ES-I3 (cell line): Measurements from ENCODE around the gene ESCO1.
"Not testable (repeated sequence)": the region's sequence is repeated elsewhere in the genome, so short reads cannot be mapped to it uniquely, and the experiment has no call there.

Experiments
- H3K36me3 ChIP-seq: 2 replicates; pipeline ENCODE4 v1.6.1; 2013; ENCODE audit warnings: mild to moderate bottlenecking, low read length, control low read depth, moderate library complexity; ENCODE audit not compliant: insufficient read depth
- H3K4me1 ChIP-seq: 2 replicates; pipeline ENCODE4 v1.6.1; 2013; ENCODE audit warnings: mild to moderate bottlenecking, control low read depth, low read length; ENCODE audit not compliant: insufficient read depth
- H3K9ac ChIP-seq: 2 replicates; pipeline ENCODE4 v1.6.1; 2013; ENCODE audit warnings: low read depth, mild to moderate bottlenecking, low read length, moderate library complexity
- H3K9me3 ChIP-seq: 2 replicates; pipeline ENCODE4 v1.6.1; 2013; ENCODE audit warnings: mild to moderate bottlenecking, low read length, moderate library complexity; ENCODE audit not compliant: control insufficient read depth, insufficient read depth

ESCO1 gene

GRCh38 chr18:21602299-21602587, 1.7 kb upstream of the ESCO1 start:
- no peaks in the 10 kb centered on the region for H3K36me3 ChIP-seq
- H3K9ac ChIP-seq = no peak overlapping the region
- H3K4me1 ChIP-seq = no peaks in the 10 kb centered on the region
- H3K9me3 ChIP-seq = no peaks in the 10 kb centered on the region

DNA sequence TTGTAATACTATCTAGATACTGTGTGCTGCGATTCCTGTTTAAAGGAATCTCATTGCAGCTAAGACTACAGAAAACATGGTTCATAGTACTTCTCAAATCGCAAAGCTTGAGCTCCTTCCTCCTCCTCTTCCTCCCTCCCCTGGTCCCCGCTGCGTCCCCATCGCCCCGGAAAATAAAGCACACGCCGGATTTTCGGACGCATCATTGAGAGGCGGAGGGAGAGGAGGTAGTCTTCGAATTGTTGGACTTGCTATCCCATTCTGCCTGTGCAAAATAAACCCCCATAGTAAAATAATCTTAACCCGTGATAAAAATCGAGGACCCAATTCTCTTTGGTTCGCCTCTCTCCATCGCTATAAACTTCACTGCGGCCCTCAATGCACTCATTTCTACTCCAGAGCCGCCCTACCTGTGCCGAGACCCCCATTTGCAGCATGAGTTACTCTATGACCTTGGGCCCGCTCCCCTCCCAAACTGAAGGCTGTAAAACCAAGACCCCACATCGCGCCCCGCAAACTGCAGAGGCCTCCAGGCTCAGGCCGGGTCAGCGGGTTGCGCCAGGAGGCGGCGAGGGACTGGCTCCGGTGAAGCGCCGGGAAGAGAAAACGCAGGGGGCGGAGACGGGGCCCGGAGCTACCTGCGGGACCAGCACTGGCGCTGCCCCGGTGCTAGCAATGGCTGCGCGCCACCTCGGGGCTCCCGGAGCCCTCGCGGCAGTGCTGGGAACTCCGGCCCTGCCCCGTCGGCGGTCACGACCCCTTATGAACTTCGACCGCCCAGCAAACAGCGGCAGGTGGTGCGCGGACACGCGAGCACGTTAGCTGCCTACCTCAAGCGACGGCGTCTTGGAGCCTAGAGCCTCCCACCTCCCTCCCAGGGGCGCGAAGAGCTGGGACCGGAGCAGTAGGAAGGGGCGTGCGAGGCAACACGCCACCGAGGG, 649 bp downstream of the ESCO1 start:
- H3K9ac ChIP-seq = peak overlapping the region; percentile 74
- no peaks in the 10 kb centered on the region for H3K4me1 ChIP-seq
- no peaks in the 10 kb centered on the region for H3K9me3 ChIP-seq
- no peaks in the 10 kb centered on the region for H3K36me3 ChIP-seq

DNA sequence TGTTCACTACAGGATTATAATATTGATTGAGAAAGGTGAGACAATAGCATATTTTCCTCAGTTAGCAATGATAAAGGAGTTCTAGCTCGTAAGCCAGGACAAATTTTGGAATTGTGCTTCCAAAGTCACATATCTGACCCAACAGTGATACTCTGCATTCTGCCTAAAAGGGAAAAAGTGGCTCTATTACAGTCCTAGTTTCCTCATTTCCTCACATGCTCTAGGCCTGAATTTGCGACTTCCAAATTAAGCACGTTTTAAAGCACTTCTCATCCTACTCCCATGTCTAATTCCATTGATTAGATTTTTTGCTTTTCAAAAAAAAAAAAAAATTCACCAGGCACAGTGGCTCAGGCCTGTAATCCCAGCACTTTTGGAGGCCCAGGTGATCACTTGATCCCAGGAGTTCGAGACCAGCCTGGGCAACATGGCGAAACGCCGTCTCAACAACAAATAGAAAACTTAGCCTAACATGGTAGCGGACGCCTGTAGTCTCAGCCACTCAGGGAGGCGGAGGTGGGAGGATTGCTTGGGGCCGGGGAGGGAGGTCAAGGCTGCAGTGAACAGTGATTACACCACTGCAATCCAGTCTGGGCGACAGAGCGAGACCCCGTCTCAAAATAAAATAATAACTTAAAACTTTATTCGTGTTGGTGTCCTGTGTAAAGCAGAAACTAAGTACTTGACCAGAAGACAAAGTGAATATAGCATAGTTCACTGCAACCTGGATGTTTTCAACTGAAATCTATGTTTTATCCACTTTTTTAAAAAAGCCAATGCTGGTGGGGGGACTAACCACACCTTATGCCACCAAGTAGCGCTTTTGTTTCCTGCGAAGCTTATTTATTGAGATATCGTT, 1.5 kb downstream of the ESCO1 start:
- Histone ChIP-seq H3K9ac (peak overlapping the region; percentile 74), H3K36me3 (peaks cover 4% of the 10 kb centered on the region; the same call in 1 of the 2 replicates)

GRCh38 chr18:21597620-21598019, 2.9 kb downstream of the ESCO1 start:
- H3K4me1 ChIP-seq = no peaks in the 10 kb centered on the region
- no peak overlapping the region for H3K9ac ChIP-seq
- peaks cover 7% of the 10 kb centered on the region; the same call in 1 of the 2 replicates for H3K9me3 ChIP-seq
- peaks cover 6% of the 10 kb centered on the region; the same call in 1 of the 2 replicates for H3K36me3 ChIP-seq

More for the DNA sequence above, 1.5 kb downstream of the ESCO1 start:
- H3K4me1 ChIP-seq = no peaks in the 10 kb centered on the region
- H3K9me3 ChIP-seq = peaks cover 3% of the 10 kb centered on the region; the same call in 1 of the 2 replicates

GRCh38 chr18:21593540-21594257, 6.8 kb downstream of the ESCO1 start:
- Histone ChIP-seq H3K36me3 (peaks cover 6% of the 10 kb centered on the region; the same call in 1 of the 2 replicates), H3K9me3 (peaks cover 7% of the 10 kb centered on the region; the same call in 1 of the 2 replicates), H3K4me1 (no peaks in the 10 kb centered on the region), H3K9ac (no peak overlapping the region)

- not testable (repeated sequence) for H3K9ac ChIP-seq, H3K9me3 ChIP-seq, H3K36me3 ChIP-seq, H3K4me1 ChIP-seq
These were observed 8.1 kb downstream of the ESCO1 start for GRCh38 chr18:21592361-21592760.

DNA sequence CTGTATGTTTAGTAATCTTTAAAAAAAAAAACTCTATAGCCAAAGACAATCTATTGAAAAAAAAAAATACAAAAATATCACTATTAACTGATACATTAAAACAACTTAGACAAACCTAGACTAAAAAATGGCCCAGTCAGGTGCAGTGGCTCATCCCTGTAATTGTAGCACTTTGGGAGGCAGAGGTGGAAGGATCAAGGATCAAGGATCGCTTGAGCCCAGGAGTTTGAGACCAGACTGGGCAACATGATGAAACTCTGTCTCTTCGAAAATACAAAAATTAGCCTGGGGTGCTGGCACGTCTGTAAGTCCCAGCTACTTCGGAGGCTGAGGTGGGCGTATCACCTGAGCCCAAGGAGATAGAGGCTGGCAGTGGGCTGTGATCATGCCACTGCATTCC, 16.1 kb downstream of the ESCO1 start:
- Histone ChIP-seq H3K4me1 (no peaks in the 10 kb centered on the region), H3K36me3 (no peaks in the 10 kb centered on the region), H3K9ac (no peak overlapping the region), H3K9me3 (no peaks in the 10 kb centered on the region)

DNA sequence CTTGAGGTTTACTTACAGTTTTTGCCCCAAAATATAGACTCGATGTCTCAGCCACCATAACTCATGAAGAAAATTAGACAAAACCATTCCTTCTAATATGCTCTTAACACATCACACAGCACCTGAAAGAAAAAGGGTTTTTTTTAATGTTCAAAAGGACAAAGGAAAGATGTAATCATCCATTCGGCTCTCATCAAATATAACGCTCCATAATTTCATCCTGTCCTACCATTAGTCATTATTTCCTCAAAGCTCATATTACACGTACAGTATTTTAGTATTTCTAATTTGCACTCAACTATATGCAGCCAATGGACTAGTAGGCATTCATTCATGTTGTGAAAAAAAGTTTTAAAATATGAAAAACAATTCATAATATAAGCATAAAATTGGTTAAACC, 24.8 kb downstream of the ESCO1 start:
- no peak overlapping the region for H3K9ac ChIP-seq
- peaks cover 12% of the 10 kb centered on the region for H3K36me3 ChIP-seq
- H3K9me3 ChIP-seq = no peaks in the 10 kb centered on the region
- no peaks in the 10 kb centered on the region for H3K4me1 ChIP-seq

- H3K36me3 ChIP-seq = peaks cover 18% of the 10 kb centered on the region
- no peak overlapping the region for H3K9ac ChIP-seq
- no peaks in the 10 kb centered on the region for H3K4me1 ChIP-seq
- H3K9me3 ChIP-seq = no peaks in the 10 kb centered on the region
These were observed 28.7 kb downstream of the ESCO1 start for GRCh38 chr18:21571772-21572171.

- Histone ChIP-seq H3K9ac (no peak overlapping the region), H3K36me3 (peaks cover 13% of the 10 kb centered on the region)
These were observed 41.3 kb downstream of the ESCO1 start for GRCh38 chr18:21559195-21559594.

GRCh38 chr18:21557607-21558253, 42.8 kb downstream of the ESCO1 start:
- Histone ChIP-seq H3K9ac (no peak overlapping the region), H3K36me3 (peaks cover 6% of the 10 kb centered on the region; the same call in 1 of the 2 replicates), H3K4me1 (no peaks in the 10 kb centered on the region), H3K9me3 (no peaks in the 10 kb centered on the region)

More at GRCh38 chr18:21559195-21559594, 41.3 kb downstream of the ESCO1 start:
- Histone ChIP-seq H3K9me3 (no peaks in the 10 kb centered on the region), H3K4me1 (no peaks in the 10 kb centered on the region)

- Histone ChIP-seq H3K9ac (no peak overlapping the region), H3K36me3 (no peaks in the 10 kb centered on the region; the same call in 1 of the 2 replicates), H3K4me1 (no peaks in the 10 kb centered on the region), H3K9me3 (no peaks in the 10 kb centered on the region)
These were observed 50.0 kb downstream of the ESCO1 start for GRCh38 chr18:21550510-21550970.

DNA sequence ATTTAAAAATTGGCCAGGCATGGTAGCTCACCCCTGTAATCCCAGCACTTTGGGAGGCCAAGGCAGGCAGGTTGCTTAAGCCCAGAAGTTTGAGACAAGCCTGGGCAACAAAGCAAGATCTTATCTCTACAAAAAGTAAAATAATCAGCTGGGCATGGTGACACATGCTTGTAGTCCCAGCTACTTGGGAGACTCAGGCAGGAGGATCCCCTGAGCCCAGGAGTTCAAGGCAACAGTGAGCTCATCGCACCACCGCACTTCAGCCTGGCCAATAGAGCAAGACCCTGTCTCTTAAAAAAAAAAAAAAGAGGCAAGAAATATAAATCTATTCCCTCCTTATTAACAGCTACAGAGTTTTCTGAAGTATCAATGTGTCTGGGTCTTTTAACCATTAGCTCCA, 51.9 kb downstream of the ESCO1 start:
- Histone ChIP-seq H3K9ac (no peak overlapping the region), H3K36me3 (peaks cover 6% of the 10 kb centered on the region; the same call in 1 of the 2 replicates), H3K4me1 (no peaks in the 10 kb centered on the region), H3K9me3 (no peaks in the 10 kb centered on the region)
